B cell (primary cell): ENCODE data around the gene WDR45. TPM values are rescaled to one million over a fixed set of nuclear protein-coding genes. Genes with fewer than 3 reads are reported as not detected.

Experiments used
- ATAC-seq: fragments of 200-7000 bp; cut with Tn5 transposase; one replicate; pipeline ENCODE4 v1.10.0; 2021; ENCODE audit warnings: low read depth, mild to moderate bottlenecking, moderate number of reproducible peaks, moderate library complexity
- CTCF ChIA-PET: fragments of 350-600 bp; sonication (Branson Sonifier 250); formaldehyde crosslinking; loops from one replicate; lab custom pipeline; 2021; ENCODE audit warnings: antibody characterized with exemption, inconsistent platforms; lab: Charles Lee
- POLR2A ChIA-PET: fragments of 350-600 bp; sonication (Branson Sonifier 250); formaldehyde crosslinking; loops from one replicate; lab custom pipeline; 2021; ENCODE audit warnings: antibody characterized with exemption; lab: Charles Lee
- DNase-seq: peaks from one replicate; pipeline ENCODE4 v3.0.0; 2013
- H2AFZ ChIP-seq: 2 replicates; pipeline ENCODE4 v1.6.1; 2012; ENCODE audit warnings: mild to moderate bottlenecking, low read depth, low read length; ENCODE audit not compliant: insufficient read depth, poor library complexity, severe bottlenecking
- H3K27ac ChIP-seq, 2 donors: 1 replicate in 1 of 2; 2 replicates in 1 of 2; pipeline ENCODE4 v1.5.1; 2012 to 2013; ENCODE audit warnings: low read length in 2 of 2, mild to moderate bottlenecking in 2 of 2, moderate library complexity in 1 of 2
- H3K27me3 ChIP-seq, 4 experiments: fragments of 200-600 bp in 1 of 4; sonication (generic) in 1 of 4; replicated peaks in 1 of 4; 1 replicate in 2 of 4; 2 replicates in 2 of 4; pipeline versions ENCODE4 v1.6.1 to v1.7.0; 2013 to 2016; ENCODE audit warnings: low read length in 3 of 4, mild to moderate bottlenecking in 2 of 4, mixed read lengths in 1 of 4, moderate library complexity in 1 of 4; ENCODE audit not compliant: insufficient read depth in 4 of 4, control insufficient read depth in 3 of 4; ENCODE audit errors: control extremely low read depth in 1 of 4
- H3K36me3 ChIP-seq, 2 experiments: replicated peaks in 1 of 2; 1 replicate in 1 of 2; 2 replicates in 1 of 2; pipeline versions ENCODE4 v1.6.1 to v1.7.1; 2013; ENCODE audit warnings: low read length in 1 of 2; ENCODE audit not compliant: insufficient read depth in 2 of 2, control insufficient read depth in 1 of 2; ENCODE audit errors: control extremely low read depth in 1 of 2, extremely low read depth in 1 of 2
- H3K4me1 ChIP-seq, 2 donors: fragments of 200-600 bp in 1 of 2; sonication (generic) in 1 of 2; 1 replicate in 1 of 2; 2 replicates in 1 of 2; pipeline versions ENCODE4 v1.5.1 to v1.6.1; 2013 to 2017; ENCODE audit warnings: low read length in 2 of 2; ENCODE audit not compliant: control insufficient read depth in 2 of 2, insufficient read depth in 2 of 2
- H3K4me2 ChIP-seq: replicated peaks from 2 replicates; pipeline ENCODE3; 2012; ENCODE audit warnings: mild to moderate bottlenecking, low read depth, low read length; ENCODE audit not compliant: poor library complexity, severe bottlenecking
- H3K4me3 ChIP-seq, 5 experiments: fragments of 200-600 bp in 1 of 5; sonication (generic) in 1 of 5; 1 replicate in 3 of 5; 2 replicates in 2 of 5; pipeline versions ENCODE4 v1.5.1 to v1.7.0; 2011 to 2016; ENCODE audit warnings: low read length in 4 of 5, mild to moderate bottlenecking in 4 of 5, low read depth in 2 of 5, control low read depth in 1 of 5, moderate library complexity in 1 of 5; ENCODE audit not compliant: insufficient read depth in 1 of 5; ENCODE audit errors: control extremely low read depth in 1 of 5, extremely low read depth in 1 of 5
- H3K79me2 ChIP-seq: fragments of 200-600 bp; sonication (generic); one replicate; pipeline ENCODE4 v1.6.0; 2016; ENCODE audit warnings: low read length; ENCODE audit not compliant: control insufficient read depth, insufficient read depth
- H3K9ac ChIP-seq: fragments of 200-600 bp; sonication (generic); 2 replicates; pipeline ENCODE4 v1.6.1; 2017; ENCODE audit warnings: mild to moderate bottlenecking, low read length, moderate library complexity
- H3K9me3 ChIP-seq, 3 donors: one replicate each; pipeline versions ENCODE4 v1.6.1 to v1.7.1; 2013; ENCODE audit warnings: low read length in 2 of 3; ENCODE audit not compliant: control insufficient read depth in 2 of 3, insufficient read depth in 1 of 3; ENCODE audit errors: control extremely low read depth in 1 of 3
- H4K20me1 ChIP-seq: 2 replicates; pipeline ENCODE4 v1.6.0; 2012; ENCODE audit warnings: mild to moderate bottlenecking, low read length; ENCODE audit not compliant: insufficient read depth, control insufficient read depth, poor library complexity, severe bottlenecking
- H3K27ac Mint-ChIP-seq: one replicate; pipeline ENCODE4 v1.8.0; 2021; ENCODE audit warnings: mixed read lengths
- H3K27me3 Mint-ChIP-seq: one replicate; pipeline ENCODE4 v1.8.0; 2021; ENCODE audit warnings: mixed read lengths
- H3K4me1 Mint-ChIP-seq: one replicate; pipeline ENCODE4 v1.8.0; 2021; ENCODE audit warnings: mixed read lengths
- H3K4me3 Mint-ChIP-seq: one replicate; pipeline ENCODE4 v1.8.0; 2021; ENCODE audit warnings: mixed read lengths
- H3K9me3 Mint-ChIP-seq: one replicate; pipeline ENCODE4 v1.8.0; 2022; ENCODE audit warnings: mixed read lengths; ENCODE audit not compliant: insufficient read depth
- EZH2 ChIP-seq: IDR thresholded peaks from 2 replicates; pipeline ENCODE4 v1.6.1; 2012; ENCODE audit warnings: borderline replicate concordance, low read depth, mild to moderate bottlenecking, moderate library complexity, low read length; ENCODE audit not compliant: insufficient read depth, poor library complexity, severe bottlenecking
- WGBS: methylation state at CpG from one replicate; pipeline ENCODE4 v1.1.5; 2013; ENCODE audit warnings: missing lambda C conversion rate; ENCODE audit not compliant: insufficient coverage; 5-methylcytosine and 5-hydroxymethylcytosine counted together
- intact Hi-C: fragments of 100-400 bp; cut with micrococcal nuclease; formaldehyde crosslinking; loops from one replicate; pipeline ENCODE4 v1.10.0; 2022
- polyA plus RNA-seq: library from polyadenylated mRNA; depleted of rRNA; stranded (reverse); fragments of >200 nt; gene quantifications from 2 replicates; pipeline ENCODE4 v1.2.3, GENCODE V29; 2012
- total RNA-seq, 2 donors: library from RNA; stranded (reverse); fragments of 120-200 nt in 1 of 2; gene quantifications; 1 replicate in 1 of 2; 2 replicates in 1 of 2; pipeline versions ENCODE4 v1.2.3 to v1.2.4, GENCODE V29; 2013 to 2022
- TF ChIP-seq, protein P1 (sequence below): fragments of 200-600 bp; IDR thresholded peaks from one replicate; pipeline ENCODE4 v1.8.0; 2022; ENCODE audit warnings: antibody characterized with exemption, mild to moderate bottlenecking

The WDR45 gene
- total and polyA plus RNA-seq, 2 donors (not counting 1 experiment from before 2014, with no cell fraction given), result 100 to 153 TPM

- intact Hi-C loops, result no loop called here
- no peak overlapping the region for H3K4me3 Mint-ChIP-seq
Measured at GRCh38 chrX:49064303-49064702, 15.4 kb downstream of the WDR45 start.

DNA sequence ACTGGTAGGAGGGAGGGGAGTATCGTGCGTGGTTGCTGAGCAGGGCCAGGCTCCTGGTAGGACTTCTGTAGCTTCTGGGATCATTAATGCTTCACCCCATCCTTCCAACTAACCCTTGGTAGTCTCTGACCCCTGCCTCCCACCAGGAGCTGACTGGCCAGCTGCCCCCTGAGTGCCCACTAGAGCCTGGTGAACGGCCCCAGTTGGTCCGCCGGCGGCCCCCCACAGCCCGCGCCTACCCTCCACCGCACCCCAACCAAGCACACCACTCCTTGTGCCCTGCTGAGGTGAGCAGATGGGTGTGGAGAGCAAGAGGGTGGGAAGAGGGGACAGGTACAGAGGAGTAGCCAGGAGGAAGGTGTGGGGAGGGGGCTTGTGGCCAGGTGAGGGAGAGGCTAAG lies 16.0 kb downstream of the WDR45 start:
- Histone ChIP-seq H3K79me2 (no peaks in the 10 kb centered on the region), H3K27me3 (no peaks in the 10 kb centered on the region), H3K36me3 (peaks cover 0 to 4% of the 10 kb centered on the region in 2 experiments), H4K20me1 (no peaks in the 10 kb centered on the region), H3K27ac (no peak overlapping the region), H3K9me3 (no peaks in the 10 kb centered on the region), H3K4me3 (no peak overlapping the region), H3K4me2 (no peak overlapping the region), H3K9ac (no peak overlapping the region), H3K4me1 (no peaks in the 10 kb centered on the region), H2AFZ (no peak overlapping the region)
- ChIA-PET CTCF (no interaction called here), POLR2A (interaction anchor here (0.6 kb wide), 1 partner anchor 17 kb away, joined by 3 read pairs; no protein-coding TSS in a partner anchor)
- no peak overlapping the region for H3K27ac Mint-ChIP-seq
- H3K4me1 Mint-ChIP-seq, result no peaks in the 10 kb centered on the region
- TF ChIP-seq EZH2, result no peak
- TF ChIP-seq, protein P1, sequence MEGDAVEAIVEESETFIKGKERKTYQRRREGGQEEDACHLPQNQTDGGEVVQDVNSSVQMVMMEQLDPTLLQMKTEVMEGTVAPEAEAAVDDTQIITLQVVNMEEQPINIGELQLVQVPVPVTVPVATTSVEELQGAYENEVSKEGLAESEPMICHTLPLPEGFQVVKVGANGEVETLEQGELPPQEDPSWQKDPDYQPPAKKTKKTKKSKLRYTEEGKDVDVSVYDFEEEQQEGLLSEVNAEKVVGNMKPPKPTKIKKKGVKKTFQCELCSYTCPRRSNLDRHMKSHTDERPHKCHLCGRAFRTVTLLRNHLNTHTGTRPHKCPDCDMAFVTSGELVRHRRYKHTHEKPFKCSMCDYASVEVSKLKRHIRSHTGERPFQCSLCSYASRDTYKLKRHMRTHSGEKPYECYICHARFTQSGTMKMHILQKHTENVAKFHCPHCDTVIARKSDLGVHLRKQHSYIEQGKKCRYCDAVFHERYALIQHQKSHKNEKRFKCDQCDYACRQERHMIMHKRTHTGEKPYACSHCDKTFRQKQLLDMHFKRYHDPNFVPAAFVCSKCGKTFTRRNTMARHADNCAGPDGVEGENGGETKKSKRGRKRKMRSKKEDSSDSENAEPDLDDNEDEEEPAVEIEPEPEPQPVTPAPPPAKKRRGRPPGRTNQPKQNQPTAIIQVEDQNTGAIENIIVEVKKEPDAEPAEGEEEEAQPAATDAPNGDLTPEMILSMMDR, result no peak
- DNase-seq (no peak), ATAC-seq (no peak)
- H3K4me3 Mint-ChIP-seq, result no peak overlapping the region
- no peaks in the 10 kb centered on the region for H3K27me3 Mint-ChIP-seq
- WGBS, result no CpG with 5 or more reads among the region's 9 CpGs
- no peaks in the 10 kb centered on the region for H3K9me3 Mint-ChIP-seq
- intact Hi-C loops, result no loop called here

More at GRCh38 chrX:49064303-49064702, 15.4 kb downstream of the WDR45 start:
- Histone ChIP-seq H3K4me1 (no peaks in the 10 kb centered on the region), H3K4me2 (no peak overlapping the region), H3K4me3 (no peak overlapping the region), H3K9ac (no peak overlapping the region), H3K9me3 (no peaks in the 10 kb centered on the region), H3K36me3 (peaks cover 0 to 4% of the 10 kb centered on the region in 2 experiments), H4K20me1 (no peaks in the 10 kb centered on the region), H3K79me2 (no peaks in the 10 kb centered on the region), H2AFZ (no peak overlapping the region), H3K27ac (no peak overlapping the region), H3K27me3 (no peaks in the 10 kb centered on the region)
- no peaks in the 10 kb centered on the region for H3K27me3 Mint-ChIP-seq
- H3K9me3 Mint-ChIP-seq, result no peaks in the 10 kb centered on the region
- TF ChIP-seq, protein P1, result no peak
- TF ChIP-seq EZH2, result no peak
- WGBS, result 92% methylated on average over 10 of the region's 20 CpGs
- ChIA-PET POLR2A (interaction anchor here (0.6 kb wide), 1 partner anchor 16 kb away, joined by 3 read pairs; the partner anchor contains the start of gene WDR45), CTCF (no interaction called here)
- ATAC-seq (no peak), DNase-seq (no peak)
- H3K27ac Mint-ChIP-seq, result no peak overlapping the region
- H3K4me1 Mint-ChIP-seq, result no peaks in the 10 kb centered on the region
